ENCODE data around the gene EXD3.

The EXD3 gene

GRCh38 chr9:137339045-137339907, 83.7 kb downstream of the EXD3 start:
- Histone ChIP-seq H3K27ac (replicated peaks) (no peak overlapping the region), H3K27me3 (ENCODE audit: insufficient read depth, poor library complexity, severe bottlenecking) (no peaks in the 10 kb centered on the region), H3K4me3 (replicated peaks; ENCODE audit: insufficient read depth, low read length) (no peak overlapping the region)
- TF ChIP-seq POLR2AphosphoS5 (IDR thresholded peaks at IDR 0.05; ENCODE audit: low read depth) (no peak), GABPA (IDR thresholded peaks at IDR 0.05; ENCODE audit: low read depth) (no peak), SPI1 (IDR thresholded peaks at IDR 0.05; ENCODE audit: borderline replicate concordance, low read depth) (no peak)
- TF ChIP-seq, protein P1, sequence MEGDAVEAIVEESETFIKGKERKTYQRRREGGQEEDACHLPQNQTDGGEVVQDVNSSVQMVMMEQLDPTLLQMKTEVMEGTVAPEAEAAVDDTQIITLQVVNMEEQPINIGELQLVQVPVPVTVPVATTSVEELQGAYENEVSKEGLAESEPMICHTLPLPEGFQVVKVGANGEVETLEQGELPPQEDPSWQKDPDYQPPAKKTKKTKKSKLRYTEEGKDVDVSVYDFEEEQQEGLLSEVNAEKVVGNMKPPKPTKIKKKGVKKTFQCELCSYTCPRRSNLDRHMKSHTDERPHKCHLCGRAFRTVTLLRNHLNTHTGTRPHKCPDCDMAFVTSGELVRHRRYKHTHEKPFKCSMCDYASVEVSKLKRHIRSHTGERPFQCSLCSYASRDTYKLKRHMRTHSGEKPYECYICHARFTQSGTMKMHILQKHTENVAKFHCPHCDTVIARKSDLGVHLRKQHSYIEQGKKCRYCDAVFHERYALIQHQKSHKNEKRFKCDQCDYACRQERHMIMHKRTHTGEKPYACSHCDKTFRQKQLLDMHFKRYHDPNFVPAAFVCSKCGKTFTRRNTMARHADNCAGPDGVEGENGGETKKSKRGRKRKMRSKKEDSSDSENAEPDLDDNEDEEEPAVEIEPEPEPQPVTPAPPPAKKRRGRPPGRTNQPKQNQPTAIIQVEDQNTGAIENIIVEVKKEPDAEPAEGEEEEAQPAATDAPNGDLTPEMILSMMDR (IDR thresholded peaks at IDR 0.05; ENCODE audit: insufficient read depth, low read length), result no peak
- TF ChIP-seq, protein P2, sequence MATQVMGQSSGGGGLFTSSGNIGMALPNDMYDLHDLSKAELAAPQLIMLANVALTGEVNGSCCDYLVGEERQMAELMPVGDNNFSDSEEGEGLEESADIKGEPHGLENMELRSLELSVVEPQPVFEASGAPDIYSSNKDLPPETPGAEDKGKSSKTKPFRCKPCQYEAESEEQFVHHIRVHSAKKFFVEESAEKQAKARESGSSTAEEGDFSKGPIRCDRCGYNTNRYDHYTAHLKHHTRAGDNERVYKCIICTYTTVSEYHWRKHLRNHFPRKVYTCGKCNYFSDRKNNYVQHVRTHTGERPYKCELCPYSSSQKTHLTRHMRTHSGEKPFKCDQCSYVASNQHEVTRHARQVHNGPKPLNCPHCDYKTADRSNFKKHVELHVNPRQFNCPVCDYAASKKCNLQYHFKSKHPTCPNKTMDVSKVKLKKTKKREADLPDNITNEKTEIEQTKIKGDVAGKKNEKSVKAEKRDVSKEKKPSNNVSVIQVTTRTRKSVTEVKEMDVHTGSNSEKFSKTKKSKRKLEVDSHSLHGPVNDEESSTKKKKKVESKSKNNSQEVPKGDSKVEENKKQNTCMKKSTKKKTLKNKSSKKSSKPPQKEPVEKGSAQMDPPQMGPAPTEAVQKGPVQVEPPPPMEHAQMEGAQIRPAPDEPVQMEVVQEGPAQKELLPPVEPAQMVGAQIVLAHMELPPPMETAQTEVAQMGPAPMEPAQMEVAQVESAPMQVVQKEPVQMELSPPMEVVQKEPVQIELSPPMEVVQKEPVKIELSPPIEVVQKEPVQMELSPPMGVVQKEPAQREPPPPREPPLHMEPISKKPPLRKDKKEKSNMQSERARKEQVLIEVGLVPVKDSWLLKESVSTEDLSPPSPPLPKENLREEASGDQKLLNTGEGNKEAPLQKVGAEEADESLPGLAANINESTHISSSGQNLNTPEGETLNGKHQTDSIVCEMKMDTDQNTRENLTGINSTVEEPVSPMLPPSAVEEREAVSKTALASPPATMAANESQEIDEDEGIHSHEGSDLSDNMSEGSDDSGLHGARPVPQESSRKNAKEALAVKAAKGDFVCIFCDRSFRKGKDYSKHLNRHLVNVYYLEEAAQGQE (IDR thresholded peaks at IDR 0.05; ENCODE audit: insufficient replicate concordance, low read depth), result no peak
- no peak for DNase-seq (ENCODE audit: low read depth in 1 of 2, low spot score in 1 of 2)

- Histone ChIP-seq H3K27ac (replicated peaks) (no peak overlapping the region), H3K27me3 (ENCODE audit: insufficient read depth, poor library complexity, severe bottlenecking) (no peaks in the 10 kb centered on the region), H3K4me3 (replicated peaks; ENCODE audit: insufficient read depth, low read length) (no peak overlapping the region)
- DNase-seq (ENCODE audit: low read depth in 1 of 2, low spot score in 1 of 2), result no peak
- TF ChIP-seq GABPA (IDR thresholded peaks at IDR 0.05; ENCODE audit: low read depth), result no peak
- no peak for TF ChIP-seq SPI1 (IDR thresholded peaks at IDR 0.05; ENCODE audit: borderline replicate concordance, low read depth)
- TF ChIP-seq POLR2AphosphoS5 (IDR thresholded peaks at IDR 0.05; ENCODE audit: low read depth), result no peak
- TF ChIP-seq, protein P2 (IDR thresholded peaks at IDR 0.05; ENCODE audit: insufficient replicate concordance, low read depth), result no peak
- TF ChIP-seq, protein P1 (IDR thresholded peaks at IDR 0.05; ENCODE audit: insufficient read depth, low read length), result no peak
Measured at GRCh38 chr9:137336735-137337134, 86.2 kb downstream of the EXD3 start.

GRCh38 chr9:137333016-137333671, 89.8 kb downstream of the EXD3 start:
- DNase-seq (ENCODE audit: low read depth in 1 of 2, low spot score in 1 of 2), result no peak
- H3K27ac ChIP-seq (replicated peaks), result no peak overlapping the region
- no peaks in the 10 kb centered on the region for H3K27me3 ChIP-seq (ENCODE audit: insufficient read depth, poor library complexity, severe bottlenecking)
- no peak for TF ChIP-seq POLR2AphosphoS5 (IDR thresholded peaks at IDR 0.05; ENCODE audit: low read depth)
- TF ChIP-seq, protein P1 (IDR thresholded peaks at IDR 0.05; ENCODE audit: insufficient read depth, low read length), result no peak
- no peak for TF ChIP-seq SPI1 (IDR thresholded peaks at IDR 0.05; ENCODE audit: borderline replicate concordance, low read depth)
- no peak for TF ChIP-seq GABPA (IDR thresholded peaks at IDR 0.05; ENCODE audit: low read depth)
- TF ChIP-seq, protein P2 (IDR thresholded peaks at IDR 0.05; ENCODE audit: insufficient replicate concordance, low read depth), result no peak
- H3K4me3 ChIP-seq (replicated peaks; ENCODE audit: insufficient read depth, low read length), result no peak overlapping the region

Measured in HL-60 (cell line).